ENCODE measurements around the gene TEPSIN.

Gene TEPSIN

DNA sequence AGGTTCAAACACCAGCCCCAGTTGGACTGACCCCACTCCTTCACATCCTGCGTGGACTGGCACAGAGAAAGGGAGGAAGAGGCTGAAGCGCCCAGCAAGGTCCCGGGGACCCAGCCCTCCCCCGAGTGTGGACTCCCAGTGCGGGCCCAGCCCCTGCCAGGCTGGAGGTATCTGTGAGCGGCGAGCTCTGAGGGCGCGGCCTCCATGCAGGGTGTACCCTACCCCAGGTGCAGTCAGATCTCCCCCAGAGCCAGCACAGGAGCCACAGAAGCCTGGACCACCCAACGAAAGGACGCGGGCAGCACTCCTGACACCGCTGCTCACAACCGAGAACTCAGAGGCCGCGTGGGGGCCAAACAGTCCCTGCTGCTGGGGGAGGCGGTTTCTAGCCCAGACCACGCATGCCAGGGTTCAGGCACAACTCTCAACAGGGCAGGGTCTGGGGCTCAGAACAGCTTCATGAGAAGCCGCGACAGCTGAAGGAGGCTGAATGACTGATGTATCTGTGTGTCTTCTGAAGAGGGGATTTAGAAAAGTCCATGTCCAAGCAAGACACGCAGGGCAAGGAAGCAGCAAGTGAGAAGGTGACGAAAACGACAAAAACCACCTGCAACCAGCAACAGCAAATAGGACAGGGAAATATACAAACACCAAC, 47.8 kb upstream of the TEPSIN start:
- Histone ChIP-seq H3K9me3 (ENCODE audit: insufficient read depth, low read length) (no peaks in the 10 kb centered on the region), H3K9ac (ENCODE audit: low read length) (no peak overlapping the region), H3K4me3 (ENCODE audit: insufficient read depth, low read length, poor library complexity, severe bottlenecking) (no peak overlapping the region), H3K79me2 (ENCODE audit: insufficient read depth, low read length) (peaks cover 34% of the 10 kb centered on the region), H3K9me2 (replicated peaks; ENCODE audit: insufficient read depth, low read length) (no peaks in the 10 kb centered on the region), H3K27ac (ENCODE audit: low read depth, low read length) (no peak overlapping the region), H2AFZ (ENCODE audit: low read depth, low read length, severe bottlenecking) (no peak overlapping the region), H3K27me3 (ENCODE audit: low read length) (no peaks in the 10 kb centered on the region), H3K36me3 (ENCODE audit: low read length) (no peaks in the 10 kb centered on the region), H3K4me2 (ENCODE audit: low read depth, low read length, poor library complexity, severe bottlenecking) (no peak overlapping the region), H3F3A (ENCODE audit: insufficient read depth) (no peaks in the 10 kb centered on the region), H4K20me1 (ENCODE audit: low read depth, low read length) (no peaks in the 10 kb centered on the region)
- no peak for TF ChIP-seq EZH2phosphoT487 (conservative IDR thresholded peaks at IDR 0.05; ENCODE audit: low read length)
- TF ChIP-seq, protein P1, sequence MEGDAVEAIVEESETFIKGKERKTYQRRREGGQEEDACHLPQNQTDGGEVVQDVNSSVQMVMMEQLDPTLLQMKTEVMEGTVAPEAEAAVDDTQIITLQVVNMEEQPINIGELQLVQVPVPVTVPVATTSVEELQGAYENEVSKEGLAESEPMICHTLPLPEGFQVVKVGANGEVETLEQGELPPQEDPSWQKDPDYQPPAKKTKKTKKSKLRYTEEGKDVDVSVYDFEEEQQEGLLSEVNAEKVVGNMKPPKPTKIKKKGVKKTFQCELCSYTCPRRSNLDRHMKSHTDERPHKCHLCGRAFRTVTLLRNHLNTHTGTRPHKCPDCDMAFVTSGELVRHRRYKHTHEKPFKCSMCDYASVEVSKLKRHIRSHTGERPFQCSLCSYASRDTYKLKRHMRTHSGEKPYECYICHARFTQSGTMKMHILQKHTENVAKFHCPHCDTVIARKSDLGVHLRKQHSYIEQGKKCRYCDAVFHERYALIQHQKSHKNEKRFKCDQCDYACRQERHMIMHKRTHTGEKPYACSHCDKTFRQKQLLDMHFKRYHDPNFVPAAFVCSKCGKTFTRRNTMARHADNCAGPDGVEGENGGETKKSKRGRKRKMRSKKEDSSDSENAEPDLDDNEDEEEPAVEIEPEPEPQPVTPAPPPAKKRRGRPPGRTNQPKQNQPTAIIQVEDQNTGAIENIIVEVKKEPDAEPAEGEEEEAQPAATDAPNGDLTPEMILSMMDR (IDR thresholded peaks at IDR 0.05; ENCODE audit: insufficient read depth, low read length, poor library complexity, severe bottlenecking), result no peak

DNA sequence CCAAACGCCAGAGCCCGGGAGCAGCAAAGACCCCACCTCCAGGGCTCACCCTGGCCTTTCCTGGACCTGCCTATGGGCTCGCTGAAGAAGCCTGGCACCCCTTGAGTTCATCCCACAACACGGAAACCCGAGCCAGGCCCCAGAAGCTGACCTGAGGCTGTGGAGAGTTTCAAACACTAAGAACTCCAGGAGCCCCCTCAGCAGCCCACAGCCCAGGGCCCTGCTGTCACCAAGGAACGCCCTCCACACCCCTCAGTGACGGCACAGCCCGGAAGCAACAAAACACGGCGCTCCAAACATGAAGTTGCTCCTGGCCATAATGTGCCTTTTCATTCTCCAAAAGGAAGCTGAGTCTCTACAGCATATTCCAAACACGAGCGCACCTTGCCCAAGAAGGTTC, 47.0 kb upstream of the TEPSIN start:
- no peak overlapping the region for H3K27ac ChIP-seq (ENCODE audit: low read depth, low read length)
- no peak overlapping the region for H3K4me2 ChIP-seq (ENCODE audit: low read depth, low read length, poor library complexity, severe bottlenecking)
- TF ChIP-seq, protein P1 (IDR thresholded peaks at IDR 0.05; ENCODE audit: insufficient read depth, low read length, poor library complexity, severe bottlenecking), result no peak
- TF ChIP-seq EZH2phosphoT487 (conservative IDR thresholded peaks at IDR 0.05; ENCODE audit: low read length), result no peak
- H3K9me2 ChIP-seq (replicated peaks; ENCODE audit: insufficient read depth, low read length), result no peaks in the 10 kb centered on the region
- no peaks in the 10 kb centered on the region for H3K9me3 ChIP-seq (ENCODE audit: insufficient read depth, low read length)
- H3K27me3 ChIP-seq (ENCODE audit: low read length), result no peaks in the 10 kb centered on the region
- H3K36me3 ChIP-seq (ENCODE audit: low read length), result no peaks in the 10 kb centered on the region
- no peaks in the 10 kb centered on the region for H4K20me1 ChIP-seq (ENCODE audit: low read depth, low read length)
- H3K9ac ChIP-seq (ENCODE audit: low read length), result no peak overlapping the region
- H2AFZ ChIP-seq (ENCODE audit: low read depth, low read length, severe bottlenecking), result no peak overlapping the region
- H3K79me2 ChIP-seq (ENCODE audit: insufficient read depth, low read length), result peaks cover 29% of the 10 kb centered on the region
- no peaks in the 10 kb centered on the region for H3F3A ChIP-seq (ENCODE audit: insufficient read depth)
- H3K4me3 ChIP-seq (ENCODE audit: insufficient read depth, low read length, poor library complexity, severe bottlenecking), result no peak overlapping the region

DNA sequence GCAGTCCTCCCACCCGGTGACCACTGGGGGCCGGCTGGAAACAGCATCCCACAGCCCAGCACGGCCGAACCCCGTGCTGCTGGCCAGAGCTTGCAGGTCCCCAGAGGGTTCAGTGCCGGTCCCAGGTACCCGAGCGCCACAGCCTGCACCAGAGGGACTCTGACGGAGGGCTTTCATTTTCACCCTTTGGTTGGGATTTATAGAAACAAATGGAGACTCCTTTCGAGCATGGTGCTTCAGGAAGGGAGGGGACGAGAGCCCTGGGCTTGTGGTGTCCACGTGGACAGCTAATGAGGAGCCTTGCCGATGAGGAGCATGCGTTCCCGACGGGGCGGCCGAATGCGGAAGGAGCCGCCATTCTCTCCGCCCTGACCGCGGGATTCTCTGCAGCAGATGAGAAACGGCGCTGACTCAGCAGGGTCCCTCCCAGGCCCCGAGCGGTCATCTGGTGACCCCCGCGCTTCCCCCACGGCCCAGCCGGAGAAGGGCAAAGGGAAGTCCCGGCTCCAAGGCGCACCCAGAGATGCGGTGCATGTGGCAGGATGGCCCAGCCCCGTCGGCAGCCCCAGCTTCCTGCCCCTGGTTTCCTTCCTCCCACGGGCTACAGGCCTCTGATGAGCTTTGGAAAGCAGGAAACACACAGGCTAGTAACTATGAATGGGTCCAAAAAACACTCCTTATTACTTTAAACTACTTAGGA, 46.5 kb upstream of the TEPSIN start:
- H3K79me2 ChIP-seq (ENCODE audit: insufficient read depth, low read length), result peaks cover 26% of the 10 kb centered on the region
- H3K27me3 ChIP-seq (ENCODE audit: low read length), result no peaks in the 10 kb centered on the region
- no peaks in the 10 kb centered on the region for H4K20me1 ChIP-seq (ENCODE audit: low read depth, low read length)
- no peak for TF ChIP-seq EZH2phosphoT487 (conservative IDR thresholded peaks at IDR 0.05; ENCODE audit: low read length)
- TF ChIP-seq, protein P1 (IDR thresholded peaks at IDR 0.05; ENCODE audit: insufficient read depth, low read length, poor library complexity, severe bottlenecking), result no peak
- no peak overlapping the region for H3K9ac ChIP-seq (ENCODE audit: low read length)
- no peak overlapping the region for H3K4me3 ChIP-seq (ENCODE audit: insufficient read depth, low read length, poor library complexity, severe bottlenecking)
- H2AFZ ChIP-seq (ENCODE audit: low read depth, low read length, severe bottlenecking), result no peak overlapping the region
- no peaks in the 10 kb centered on the region for H3K9me3 ChIP-seq (ENCODE audit: insufficient read depth, low read length)
- no peak overlapping the region for H3K4me2 ChIP-seq (ENCODE audit: low read depth, low read length, poor library complexity, severe bottlenecking)
- H3K27ac ChIP-seq (ENCODE audit: low read depth, low read length), result no peak overlapping the region
- no peaks in the 10 kb centered on the region for H3F3A ChIP-seq (ENCODE audit: insufficient read depth)
- no peaks in the 10 kb centered on the region for H3K36me3 ChIP-seq (ENCODE audit: low read length)
- H3K9me2 ChIP-seq (replicated peaks; ENCODE audit: insufficient read depth, low read length), result no peaks in the 10 kb centered on the region
